Activated CD8-positive, alpha-beta memory T cell treated with anti-CD3 and anti-CD28 coated beads for 4 hours (primary cell): ENCODE data around the gene FTH1.
"Not testable (repeated sequence)": the region's sequence is repeated elsewhere in the genome, so short reads cannot be mapped to it uniquely, and the experiment has no call there.

Experiments used
- DNase-seq, 2 donors: peaks; one replicate each; pipeline ENCODE4 v3.0.0-alpha.2; 2020; ENCODE audit warnings: low read depth in 2 of 2

The FTH1 gene

DNA sequence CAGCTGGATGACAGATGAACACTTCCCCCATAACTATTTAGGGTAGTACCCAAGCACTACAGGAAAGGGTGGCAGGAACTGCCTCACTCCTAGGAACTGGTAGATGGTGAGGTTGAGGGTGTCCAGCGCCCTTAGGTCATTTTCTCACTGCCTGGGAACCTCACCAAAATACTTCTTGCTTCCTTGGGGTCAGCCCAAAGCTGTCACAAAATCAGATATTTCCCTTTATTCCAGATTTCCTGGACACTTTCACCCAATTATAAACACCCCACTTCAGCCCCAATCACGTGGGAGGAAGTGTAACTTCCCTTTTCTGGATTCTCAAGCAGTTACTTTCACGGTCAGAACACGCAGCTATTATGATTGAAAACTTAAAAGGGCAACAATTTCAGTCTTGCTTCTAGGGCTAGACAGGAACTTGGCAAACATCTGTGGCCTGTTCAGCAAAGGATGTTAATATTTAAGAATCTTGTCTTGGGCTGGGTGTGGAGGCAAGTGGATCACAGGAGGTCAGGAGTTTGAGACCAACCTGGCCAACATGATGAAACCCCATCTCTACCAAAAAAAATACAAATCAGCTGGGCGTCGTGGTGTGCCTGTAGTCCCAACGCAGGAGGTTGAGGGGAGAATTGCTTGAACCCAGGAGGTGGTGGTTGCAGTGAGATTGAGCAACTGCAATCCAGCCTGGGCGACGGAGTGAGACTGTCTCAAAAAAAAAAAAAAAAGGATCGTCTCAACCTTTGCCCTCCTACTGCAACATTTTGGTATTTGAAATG lies 4.0 kb downstream of the FTH1 start:
- no peak for DNase-seq

DNA sequence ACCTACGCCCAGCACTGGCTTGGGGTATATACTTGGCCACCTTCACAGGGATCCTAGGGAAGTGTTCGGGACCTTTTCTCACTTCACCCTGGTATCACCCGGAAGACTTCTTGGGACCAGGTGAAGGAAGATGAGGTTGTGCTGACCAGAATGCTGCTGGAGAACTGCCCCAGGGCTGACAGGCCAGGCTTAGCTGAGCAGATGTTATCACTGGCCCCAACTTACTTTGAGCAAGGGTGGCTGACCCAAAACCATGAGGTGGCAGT lies 4.5 kb downstream of the FTH1 start:
- DNase-seq, result no peak

DNA sequence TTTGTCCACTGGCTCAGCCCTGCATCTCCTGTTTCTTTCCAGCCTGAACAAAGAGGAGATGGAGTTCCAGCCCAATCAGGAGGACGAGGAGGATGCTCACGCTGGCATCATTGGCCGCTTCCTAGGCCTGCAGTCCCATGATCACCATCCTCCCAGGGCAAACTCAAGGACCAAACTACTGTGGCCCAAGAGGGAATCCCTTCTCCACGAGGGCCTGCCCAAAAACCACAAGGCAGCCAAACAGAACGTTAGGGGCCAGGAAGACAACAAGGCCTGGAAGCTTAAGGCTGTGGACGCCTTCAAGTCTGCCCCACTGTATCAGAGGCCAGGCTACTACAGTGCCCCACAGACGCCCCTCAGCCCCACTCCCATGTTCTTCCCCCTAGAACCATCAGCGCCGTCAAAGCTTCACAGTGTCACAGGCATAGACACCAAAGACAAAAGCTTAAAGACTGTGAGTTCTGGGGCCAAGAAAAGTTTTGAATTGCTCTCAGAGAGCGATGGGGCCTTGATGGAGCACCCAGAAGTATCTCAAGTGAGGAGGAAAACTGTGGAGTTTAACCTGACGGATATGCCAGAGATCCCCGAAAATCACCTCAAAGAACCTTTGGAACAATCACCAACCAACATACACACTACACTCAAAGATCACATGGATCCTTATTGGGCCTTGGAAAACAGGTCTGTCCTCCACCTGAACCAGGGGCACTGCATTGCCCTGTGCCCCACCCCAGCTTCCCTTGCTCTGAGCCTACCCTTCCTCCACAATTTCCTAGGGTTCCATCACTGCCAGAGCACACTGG lies 5.0 kb downstream of the FTH1 start:
- DNase-seq, result no peak

DNA sequence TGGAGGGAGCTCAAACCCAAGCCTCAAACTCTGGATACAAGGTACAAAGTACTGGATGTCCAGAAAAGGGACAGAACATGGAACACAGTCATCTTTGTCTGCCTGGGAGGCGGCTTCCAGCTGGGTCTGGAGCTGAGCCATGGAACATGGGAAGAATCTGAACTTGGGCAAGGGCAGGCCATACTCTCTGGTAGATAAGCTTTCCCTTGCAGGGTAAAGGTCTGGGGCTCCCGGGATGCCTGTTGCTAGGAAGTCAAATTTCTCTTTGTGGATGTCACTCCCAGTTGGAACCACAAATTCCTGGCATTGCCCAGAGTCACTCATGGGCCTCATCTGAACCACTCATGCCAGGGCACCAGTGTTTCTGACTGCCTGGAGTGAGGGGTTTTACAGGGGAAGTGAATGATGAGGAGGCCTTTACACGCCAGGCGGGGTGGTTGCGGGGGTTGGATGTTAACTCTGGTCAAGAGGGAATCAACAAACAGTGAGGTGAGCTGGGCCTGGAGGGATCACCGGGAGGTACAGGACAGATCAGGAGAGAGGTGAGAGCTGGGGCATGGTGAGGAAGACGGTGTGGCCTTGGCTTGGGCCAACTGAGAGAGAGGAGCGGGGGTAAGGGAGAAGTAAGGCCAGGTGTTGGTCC lies 5.7 kb downstream of the FTH1 start:
- DNase-seq, result no peak

DNA sequence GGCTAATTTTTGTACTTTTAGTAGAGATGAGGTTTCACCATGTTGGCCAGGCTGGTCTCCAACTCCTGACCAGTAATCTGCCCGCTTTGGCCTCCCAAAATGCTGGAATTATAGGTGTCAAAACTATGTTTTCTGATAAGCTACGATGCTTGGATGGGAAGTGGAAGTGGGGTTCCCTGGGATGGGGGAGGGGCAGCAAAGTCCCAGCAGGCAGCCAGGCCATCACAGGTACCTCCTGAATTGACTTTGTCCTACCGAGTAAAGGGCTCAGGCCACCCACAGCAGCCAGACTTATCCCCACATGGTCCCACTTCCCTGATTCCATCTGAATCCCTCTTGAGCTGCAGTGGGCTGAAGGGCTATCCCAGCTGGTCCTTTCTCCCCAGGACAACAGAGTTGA lies 6.9 kb downstream of the FTH1 start:
- DNase-seq, result no peak

DNA sequence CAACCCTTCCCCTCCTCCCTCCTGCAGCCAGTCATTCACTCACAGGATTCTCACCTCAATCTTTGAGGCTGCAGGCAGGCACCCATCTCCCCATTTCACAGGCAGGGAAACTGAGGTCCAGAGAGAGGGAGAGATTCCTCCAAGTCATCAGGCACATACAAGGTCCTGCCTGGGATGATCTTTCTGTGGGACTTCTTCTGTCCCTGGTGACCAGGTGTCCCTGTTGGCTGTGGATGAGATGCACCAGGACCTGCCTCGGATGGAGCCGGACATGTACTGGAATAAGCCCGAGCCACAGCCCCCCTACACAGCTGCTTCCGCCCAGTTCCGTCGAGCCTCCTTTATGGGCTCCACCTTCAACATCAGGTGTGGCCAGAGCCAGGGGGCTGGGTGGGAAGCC lies 7.8 kb downstream of the FTH1 start:
- DNase-seq, result no peak

DNA sequence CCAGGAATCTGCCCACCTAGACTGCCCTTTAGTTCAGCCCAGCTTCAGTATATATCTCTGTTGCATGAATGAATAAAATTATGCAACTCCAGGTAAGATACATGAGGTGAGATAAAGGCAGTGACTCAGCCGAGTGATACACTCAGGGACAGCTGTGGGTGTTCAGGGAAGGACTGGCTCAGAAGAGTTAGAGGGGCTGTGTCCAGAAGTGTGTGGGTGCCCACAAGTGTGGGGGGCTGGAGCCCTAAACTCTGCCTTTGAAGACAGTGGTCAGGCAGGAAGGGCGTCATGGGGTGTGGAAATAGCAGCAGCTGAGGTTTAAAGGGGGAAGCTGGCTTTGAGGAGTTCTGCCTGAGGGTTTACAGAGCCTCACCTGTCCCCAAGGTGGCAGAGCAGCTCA lies 8.3 kb downstream of the FTH1 start:
- DNase-seq, result no peak

DNA sequence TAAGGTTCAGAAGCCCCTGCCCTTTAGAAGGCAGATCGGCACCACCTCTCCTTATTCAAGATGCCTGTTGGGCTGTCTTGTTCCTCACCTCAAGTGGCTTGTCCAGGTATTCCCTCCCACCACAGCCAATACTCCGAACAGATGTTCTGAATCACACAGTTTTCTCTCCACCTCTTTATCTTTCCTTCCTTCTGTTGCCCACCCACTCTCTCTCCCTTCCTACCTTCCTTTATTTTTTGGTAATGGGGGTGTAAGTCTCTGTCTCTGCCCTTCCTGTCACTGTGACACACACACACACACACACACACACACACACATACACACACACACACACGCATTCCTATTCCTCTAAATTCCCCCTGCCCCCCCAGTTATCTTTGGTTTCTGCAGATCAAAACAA lies 8.8 kb downstream of the FTH1 start:
- no peak for DNase-seq

DNA sequence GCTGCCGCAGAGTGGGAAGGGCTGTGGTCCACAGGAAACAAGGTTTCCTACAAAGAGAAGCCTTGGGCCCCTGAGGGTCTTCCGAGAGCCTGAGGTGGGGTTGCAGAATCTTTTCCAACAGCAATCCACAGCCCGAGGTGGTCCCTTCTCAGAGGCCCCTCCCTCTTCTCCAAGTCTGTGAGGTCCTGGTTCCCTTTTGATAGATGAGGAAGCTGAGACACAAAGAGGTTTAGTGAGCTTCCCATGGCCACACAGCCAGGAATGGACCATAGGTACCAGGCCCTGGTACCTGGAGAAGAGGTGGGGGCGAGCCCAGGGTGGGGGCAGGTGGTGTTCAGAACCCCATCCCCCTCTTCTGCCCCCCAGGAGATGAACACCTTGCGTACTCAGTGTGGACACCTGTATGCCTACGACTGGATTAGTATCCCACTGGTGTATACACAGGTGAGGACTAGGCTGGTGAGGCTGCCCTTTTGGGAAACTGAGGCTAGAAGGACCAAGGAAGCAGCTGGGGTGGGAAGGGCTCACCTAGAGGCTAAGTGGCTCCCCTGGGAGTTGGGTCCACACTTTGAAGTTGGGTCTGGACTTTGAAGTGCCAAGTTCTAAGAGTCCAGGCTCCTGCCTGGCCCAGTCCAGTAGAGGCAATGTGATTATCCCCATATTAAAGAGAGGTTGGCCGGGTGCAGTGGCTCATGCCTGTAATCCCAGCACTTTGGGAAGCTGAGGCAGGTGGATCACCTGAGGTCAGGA lies 10.2 kb downstream of the FTH1 start:
- no peak for DNase-seq

DNA sequence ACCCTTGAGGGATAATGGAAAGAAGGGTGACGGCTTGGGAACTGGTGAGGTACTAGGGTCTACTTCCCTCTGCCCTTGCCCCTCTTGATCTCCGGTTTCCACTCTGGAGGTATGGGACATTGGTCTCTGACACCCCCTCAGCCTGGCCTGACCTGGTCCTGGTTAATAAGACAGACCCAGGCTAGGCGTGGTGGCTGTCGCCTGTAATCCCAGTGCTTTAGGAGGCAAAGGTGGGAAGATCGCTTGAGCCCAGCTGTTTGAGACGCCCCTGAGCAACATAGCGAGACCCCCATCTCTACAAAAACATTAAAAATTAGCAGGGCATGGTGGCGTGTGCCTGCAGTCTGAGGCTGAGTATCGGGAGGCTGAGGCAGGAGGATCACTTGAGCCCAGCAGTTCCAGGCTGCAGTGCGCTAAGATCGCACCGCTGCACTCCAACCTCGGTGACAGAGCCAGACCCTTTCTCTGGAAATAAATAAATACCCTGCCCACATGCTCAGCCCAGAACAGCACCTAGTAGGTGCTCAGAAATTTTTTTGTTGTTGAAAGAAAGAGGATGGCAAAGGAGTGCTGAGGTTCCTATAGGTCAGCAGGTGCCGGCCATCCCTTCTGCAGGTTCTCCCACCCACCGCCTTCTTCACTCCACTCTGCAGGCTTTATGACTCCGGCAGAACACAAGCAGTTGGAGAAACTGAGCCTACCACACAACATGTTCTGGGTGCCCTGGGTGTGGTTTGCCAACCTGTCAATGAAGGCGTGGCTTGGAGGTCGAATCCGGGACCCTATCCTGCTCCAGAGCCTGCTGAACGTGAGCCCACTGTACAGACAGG lies 11.0 kb downstream of the FTH1 start:
- DNase-seq, result no peak

DNA sequence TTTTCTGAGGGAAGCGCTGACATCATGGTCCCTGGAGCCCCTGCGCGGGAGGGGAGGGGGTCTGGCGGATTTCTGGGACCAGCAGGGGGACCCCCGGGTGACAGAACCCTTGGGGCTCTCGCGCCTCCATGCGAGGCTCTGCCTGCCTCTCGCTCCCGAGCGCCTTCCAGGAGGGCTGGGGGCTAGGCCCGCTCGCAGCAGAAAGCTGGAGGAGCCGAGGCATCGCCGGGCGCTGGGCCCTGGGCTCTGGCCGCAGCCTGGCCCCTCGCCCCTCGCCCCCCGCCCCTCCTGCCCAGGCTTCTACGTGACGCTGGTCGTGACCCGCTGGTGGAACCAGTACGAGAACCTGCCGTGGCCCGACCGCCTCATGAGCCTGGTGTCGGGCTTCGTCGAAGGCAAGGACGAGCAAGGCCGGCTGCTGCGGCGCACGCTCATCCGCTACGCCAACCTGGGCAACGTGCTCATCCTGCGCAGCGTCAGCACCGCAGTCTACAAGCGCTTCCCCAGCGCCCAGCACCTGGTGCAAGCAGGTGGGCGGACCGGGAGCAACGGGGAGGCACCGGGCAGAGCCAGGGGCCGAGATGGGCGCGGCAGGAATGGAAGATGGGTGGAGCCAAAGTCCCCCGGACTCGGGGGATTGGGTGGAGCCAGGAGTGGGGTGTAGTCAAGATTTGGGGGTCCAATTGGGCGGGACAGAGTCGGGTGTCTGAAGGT lies 11.9 kb downstream of the FTH1 start:
- DNase-seq, result no peak

DNA sequence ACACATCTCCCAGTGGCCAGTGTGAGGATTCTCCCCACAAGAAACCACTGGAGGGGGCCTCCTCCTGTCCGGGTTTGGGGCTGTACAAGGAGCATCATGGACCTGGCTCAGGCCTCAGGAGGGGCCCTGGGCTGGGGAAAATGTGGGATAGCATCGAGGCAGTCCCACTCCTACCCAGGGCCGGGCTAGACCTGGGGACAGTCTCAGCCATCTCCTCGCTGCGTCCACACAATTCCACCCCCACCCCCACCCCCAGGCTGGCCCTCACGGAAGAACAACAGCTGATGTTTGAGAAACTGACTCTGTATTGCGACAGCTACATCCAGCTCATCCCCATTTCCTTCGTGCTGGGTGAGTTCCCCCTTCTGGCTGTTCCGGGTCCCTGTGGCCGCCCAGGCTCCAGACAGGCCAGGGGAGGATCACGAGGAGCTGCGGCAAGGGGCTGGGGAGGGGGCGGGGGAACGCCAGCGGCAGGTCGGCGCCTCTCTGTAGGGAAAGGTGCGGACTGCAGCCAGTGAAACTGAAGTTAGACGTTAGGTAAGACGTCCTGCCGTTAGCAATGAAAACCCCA lies 12.5 kb downstream of the FTH1 start:
- DNase-seq, result no peak

DNA sequence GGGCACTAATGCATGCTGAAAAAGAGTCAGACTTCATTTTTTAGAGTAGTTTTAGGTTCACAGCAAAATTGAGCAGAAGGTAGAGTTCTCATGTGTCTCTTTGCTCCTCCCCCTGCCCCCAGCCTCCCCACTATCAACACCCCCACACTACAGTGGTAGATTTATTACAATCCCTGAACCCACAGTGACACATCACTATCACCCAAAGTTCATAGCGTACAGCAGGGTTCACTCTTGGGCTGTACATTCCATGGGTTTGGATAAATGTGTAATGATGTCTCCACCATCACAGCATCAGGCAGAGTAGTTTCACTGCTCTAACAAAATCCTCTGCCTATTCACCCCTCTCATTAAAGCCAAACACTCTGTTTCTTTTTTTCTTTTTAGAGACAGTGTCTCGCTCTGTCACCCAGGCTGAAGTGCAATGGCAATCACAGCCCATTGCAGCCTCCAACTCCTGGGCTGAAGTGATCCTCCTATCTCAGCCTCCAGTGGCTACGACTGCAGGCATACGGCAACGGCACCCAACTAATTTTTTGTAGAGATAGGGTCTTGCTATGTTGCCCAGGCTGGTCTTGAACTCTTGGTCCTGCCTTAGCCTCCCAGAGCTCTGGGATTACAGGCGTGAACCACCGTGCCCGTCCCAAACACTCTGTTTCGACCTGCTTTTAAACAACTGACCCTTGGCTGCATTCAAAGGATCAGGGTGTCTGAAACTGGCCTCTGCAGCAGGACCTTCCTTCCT lies 13.2 kb downstream of the FTH1 start:
- no peak for DNase-seq

DNA sequence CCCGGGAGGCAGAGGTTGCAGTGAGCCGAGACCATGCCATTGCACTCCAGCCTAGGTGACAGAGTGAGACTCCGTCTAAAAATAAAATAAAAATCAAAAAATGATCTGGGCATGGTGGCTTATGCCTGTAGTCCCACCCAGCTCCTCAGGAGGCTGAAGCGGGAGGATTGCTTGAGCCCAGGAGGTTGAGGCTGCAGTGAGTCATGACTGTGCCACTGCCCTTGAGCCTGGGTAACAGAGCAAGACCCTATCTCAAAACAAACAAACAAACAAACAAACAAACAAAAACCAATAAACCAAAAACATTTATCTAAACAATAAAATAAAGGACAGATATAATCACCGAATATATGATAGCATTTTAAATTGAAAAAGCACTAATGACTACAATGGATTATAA lies 13.8 kb downstream of the FTH1 start:
- not testable (repeated sequence) for DNase-seq

DNA sequence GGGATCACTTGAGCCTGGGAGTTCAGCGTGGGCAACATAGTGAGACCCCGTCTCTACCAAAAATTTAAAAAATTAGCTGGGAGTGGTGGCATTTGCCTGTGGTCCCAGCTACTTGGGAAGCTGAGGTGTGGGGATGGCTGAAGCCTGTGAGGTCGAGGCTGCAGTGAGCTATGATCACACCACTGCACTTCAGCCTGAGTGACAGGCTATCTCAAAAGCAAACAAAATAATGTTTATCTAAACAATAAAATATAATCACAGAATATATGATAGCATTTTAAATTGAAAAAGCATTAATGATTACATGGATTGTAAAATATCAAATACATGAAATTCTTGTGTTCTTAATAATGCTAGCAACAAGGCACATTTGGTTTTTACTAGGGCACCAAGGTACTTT lies 14.6 kb downstream of the FTH1 start:
- no peak for DNase-seq

DNA sequence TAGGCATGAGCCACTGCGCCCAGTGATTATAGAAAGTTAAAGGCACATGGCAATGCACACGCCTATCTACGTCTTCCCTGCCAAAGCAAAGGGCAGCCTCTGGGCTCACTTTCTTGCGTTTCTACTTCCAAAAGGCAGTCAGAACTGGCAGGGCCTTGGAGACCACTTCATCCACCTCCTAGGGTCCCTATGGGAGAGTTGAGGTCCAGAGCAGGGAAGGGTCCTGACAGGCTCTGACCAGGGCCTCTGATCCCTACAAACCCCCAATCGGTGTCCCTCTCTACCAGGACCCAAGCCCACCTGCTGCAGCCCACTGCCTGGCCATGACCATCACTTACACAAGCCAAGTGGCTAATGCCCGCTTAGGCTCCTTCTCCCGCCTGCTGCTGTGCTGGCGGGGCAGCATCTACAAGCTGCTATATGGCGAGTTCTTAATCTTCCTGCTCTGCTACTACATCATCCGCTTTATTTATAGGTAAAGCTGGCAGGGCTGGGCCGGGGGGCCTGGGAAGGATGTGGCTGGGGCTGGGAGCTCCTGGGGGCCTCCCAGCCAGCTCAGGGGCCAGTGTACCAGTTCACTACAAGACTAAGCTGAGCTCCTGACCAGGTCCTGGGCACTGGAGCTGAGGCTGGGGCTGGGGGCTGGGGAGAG lies 15.8 kb downstream of the FTH1 start:
- DNase-seq, result no peak

DNA sequence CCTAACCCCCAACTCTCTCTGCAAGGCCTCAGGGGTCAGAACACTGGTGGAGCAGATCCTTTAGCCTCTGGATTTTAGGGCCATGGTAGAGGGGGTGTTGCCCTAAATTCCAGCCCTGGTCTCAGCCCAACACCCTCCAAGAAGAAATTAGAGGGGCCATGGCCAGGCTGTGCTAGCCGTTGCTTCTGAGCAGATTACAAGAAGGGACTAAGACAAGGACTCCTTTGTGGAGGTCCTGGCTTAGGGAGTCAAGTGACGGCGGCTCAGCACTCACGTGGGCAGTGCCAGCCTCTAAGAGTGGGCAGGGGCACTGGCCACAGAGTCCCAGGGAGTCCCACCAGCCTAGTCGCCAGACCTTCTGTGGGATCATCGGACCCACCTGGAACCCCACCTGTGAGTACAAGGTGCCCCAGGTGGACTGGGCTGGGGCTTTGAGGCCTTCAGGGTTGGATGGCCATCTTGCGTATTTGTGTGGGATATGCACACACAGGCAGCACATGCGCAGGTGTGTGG lies 17.3 kb downstream of the FTH1 start, which contains the start of gene BEST1:
Gene BEST1 (plus strand): TSS at position 317 of the 513 bp plus-strand sequence. CDS start 1,456 bp downstream, outside the sequence.
- DNase-seq, result no peak

DNA sequence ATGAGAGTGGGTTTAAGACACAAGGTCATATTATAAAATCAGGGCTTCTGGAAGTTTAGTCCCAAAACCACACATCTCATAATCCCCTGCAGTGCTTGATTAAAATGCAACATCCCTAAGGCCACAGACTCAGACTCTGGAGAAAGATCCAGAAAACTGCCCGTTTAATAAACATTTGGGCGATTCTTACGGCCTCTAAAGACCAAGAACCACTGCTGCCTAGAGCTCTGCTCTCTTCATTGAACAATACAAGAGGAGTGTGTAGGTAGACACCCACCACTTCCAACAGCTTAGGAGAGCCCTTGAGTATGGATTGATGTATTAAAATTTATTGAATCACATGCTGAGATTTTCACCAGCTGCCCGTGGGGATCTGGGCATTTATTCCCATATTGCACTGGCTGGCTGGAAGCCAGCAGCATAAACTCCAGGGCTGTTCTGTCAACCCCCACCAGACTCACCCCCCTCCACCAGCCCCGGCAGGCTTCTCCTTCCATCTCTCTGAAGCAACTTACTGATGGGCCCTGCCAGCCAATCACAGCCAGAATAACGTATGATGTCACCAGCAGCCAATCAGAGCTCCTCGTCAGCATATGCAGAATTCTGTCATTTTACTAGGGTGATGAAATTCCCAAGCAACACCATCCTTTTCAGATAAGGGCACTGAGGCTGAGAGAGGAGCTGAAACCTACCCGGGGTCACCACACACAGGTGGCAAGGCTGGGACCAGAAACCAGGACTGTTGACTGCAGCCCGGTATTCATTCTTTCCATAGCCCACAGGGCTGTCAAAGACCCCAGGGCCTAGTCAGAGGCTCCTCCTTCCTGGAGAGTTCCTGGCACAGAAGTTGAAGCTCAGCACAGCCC lies 18.0 kb downstream of the FTH1 start:
- DNase-seq, result no peak
